Keratinocyte (primary cell): ENCODE measurements around the gene PHLPP1. TPM values are rescaled to one million over a fixed set of nuclear protein-coding genes. Genes with fewer than 3 reads are reported as not detected.

Experiments used
- DNase-seq: peaks from one replicate; pipeline ENCODE4 v3.0.0-alpha.2; 2011; ENCODE audit warnings: low read depth, missing footprints, low spot score
- FAIRE-seq: peaks from 2 replicates; lab custom pipeline; 2011; peaks lifted over from hg19 to GRCh38; lab: Jason Lieb, UNC
- H2AFZ ChIP-seq: 2 replicates; pipeline ENCODE4 v1.6.0; 2012; ENCODE audit warnings: low read length, control low read depth, inconsistent platforms; ENCODE audit not compliant: control insufficient read depth
- H3K27ac ChIP-seq: 2 replicates; pipeline ENCODE4 v1.5.1; 2011; ENCODE audit warnings: low read length; ENCODE audit not compliant: control insufficient read depth, insufficient read depth
- H3K27me3 ChIP-seq: 3 replicates; pipeline ENCODE4 v1.6.0; 2011; ENCODE audit warnings: low read length; ENCODE audit not compliant: control insufficient read depth, insufficient read depth; ENCODE audit errors: extremely low read depth
- H3K36me3 ChIP-seq, 2 experiments: 2 replicates in 1 of 2; 3 replicates in 1 of 2; pipeline ENCODE4 v1.5.1; 2011; ENCODE audit warnings: low read length in 2 of 2, mild to moderate bottlenecking in 1 of 2; ENCODE audit not compliant: control insufficient read depth in 2 of 2, insufficient read depth in 2 of 2; ENCODE audit errors: extremely low read depth in 1 of 2
- H3K4me1 ChIP-seq: 3 replicates; pipeline ENCODE4 v1.5.1; 2011; ENCODE audit warnings: low read length; ENCODE audit not compliant: control insufficient read depth, insufficient read depth; ENCODE audit errors: extremely low read depth
- H3K4me2 ChIP-seq: 3 replicates; pipeline ENCODE4 v1.6.0; 2011; ENCODE audit warnings: low read depth, low read length; ENCODE audit not compliant: control insufficient read depth, insufficient read depth; ENCODE audit errors: extremely low read depth
- H3K4me3 ChIP-seq, 3 experiments: fragments of 200-600 bp in 1 of 3; sonication (generic) in 1 of 3; 2 replicates in 2 of 3; 3 replicates in 1 of 3; pipeline ENCODE4 v1.5.1; 2011 to 2016; ENCODE audit warnings: low read length in 3 of 3, mild to moderate bottlenecking in 3 of 3, control low read depth in 2 of 3, inconsistent platforms in 1 of 3, low read depth in 1 of 3, mixed read lengths in 1 of 3, mixed run types in 1 of 3, moderate library complexity in 1 of 3; ENCODE audit not compliant: control insufficient read depth in 2 of 3, insufficient read depth in 2 of 3; ENCODE audit errors: extremely low read depth in 1 of 3
- H3K79me2 ChIP-seq: 2 replicates; pipeline ENCODE4 v1.6.0; 2012; ENCODE audit warnings: low read length; ENCODE audit not compliant: control insufficient read depth, insufficient read depth
- H3K9ac ChIP-seq: 3 replicates; pipeline ENCODE4 v1.6.0; 2011; ENCODE audit warnings: low read length; ENCODE audit not compliant: control insufficient read depth, insufficient read depth; ENCODE audit errors: extremely low read depth
- H3K9me1 ChIP-seq: 3 replicates; pipeline ENCODE4 v1.6.0; 2011; ENCODE audit warnings: low read length; ENCODE audit not compliant: control insufficient read depth, insufficient read depth; ENCODE audit errors: extremely low read depth
- H3K9me3 ChIP-seq: 2 replicates; pipeline ENCODE4 v1.5.1; 2012; ENCODE audit warnings: low read depth, low read length; ENCODE audit not compliant: control insufficient read depth
- H4K20me1 ChIP-seq: 3 replicates; pipeline ENCODE4 v1.6.0; 2011; ENCODE audit warnings: low read length; ENCODE audit not compliant: control insufficient read depth, insufficient read depth; ENCODE audit errors: extremely low read depth
- EZH2 ChIP-seq: IDR thresholded peaks from one replicate; pipeline ENCODE4 v1.6.1; 2012; ENCODE audit warnings: inconsistent platforms, mild to moderate bottlenecking, low read length, moderate library complexity
- dilution Hi-C: fragments of 300-500 bp; cut with MboI; formaldehyde crosslinking; loops from one replicate; pipeline ENCODE4 v1.7.0; 2020; ENCODE audit warnings: low sequenced_read_pairs; ENCODE audit not compliant: extremely low pct_ligation_motif_present
- polyA plus RNA-seq, 5 experiments: library from polyadenylated mRNA; depleted of rRNA in 3 of 5; stranded (reverse) in 3 of 5; stranded (forward) in 1 of 5; unstranded in 1 of 5; fragments of >200 nt; gene quantifications; 1 replicate in 1 of 5; 2 replicates in 3 of 5; 3 replicates in 1 of 5; pipeline versions ENCODE4 v1.2.1 to v1.2.3, GENCODE V29; 2011 to 2012; ENCODE audit warnings: missing spikeins in 2 of 5, low read depth in 1 of 5, low replicate concordance in 1 of 5
- TF ChIP-seq, protein P1 (sequence below), 3 experiments: IDR thresholded peaks in 1 of 3; conservative IDR thresholded peaks in 1 of 3; optimal IDR thresholded peaks in 1 of 3; 2 replicates in 2 of 3; 3 replicates in 1 of 3; pipeline versions ENCODE3 to v1.5.1; 2011; ENCODE audit warnings: low read length in 3 of 3, mild to moderate bottlenecking in 3 of 3, moderate library complexity in 2 of 3, control low read depth in 1 of 3, inconsistent platforms in 1 of 3; ENCODE audit not compliant: insufficient read depth in 2 of 3; ENCODE audit errors: extremely low read depth in 1 of 3

Gene PHLPP1
- polyA plus RNA-seq, 1 donor (not counting 4 experiments of a cell fraction or from before 2014, with no cell fraction given), result 8.4 TPM

DNA sequence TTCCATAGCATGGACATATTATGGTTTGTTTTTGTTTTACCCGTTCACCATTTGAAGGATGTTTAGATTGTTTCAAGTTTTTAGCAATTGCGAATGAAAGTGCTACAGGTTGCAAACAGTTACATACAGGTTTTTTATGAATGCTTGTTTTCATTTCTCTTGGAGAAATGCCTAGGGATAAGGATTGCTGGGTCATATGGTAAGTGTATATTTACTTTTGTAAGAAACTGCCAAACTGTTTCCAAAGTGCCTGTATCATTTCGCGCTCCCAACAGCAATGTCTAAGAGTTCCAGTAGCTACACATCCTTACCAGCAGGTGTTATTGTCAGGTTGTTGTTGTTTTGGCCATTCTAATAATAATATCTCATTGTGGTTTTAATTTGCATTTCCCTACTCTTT is 251.7 kb downstream of the PHLPP1 start:
- H4K20me1 ChIP-seq, result no peaks in the 10 kb centered on the region
- H3K27ac ChIP-seq, result no peak overlapping the region
- no peaks in the 10 kb centered on the region for H3K79me2 ChIP-seq
- no peak overlapping the region for H3K4me2 ChIP-seq
- H3K4me1 ChIP-seq, result no peaks in the 10 kb centered on the region
- no peak for FAIRE-seq
- no peaks in the 10 kb centered on the region for H3K9me1 ChIP-seq
- H3K4me3 ChIP-seq, result no peak overlapping the region
- no peak for TF ChIP-seq EZH2
- TF ChIP-seq, protein P1, sequence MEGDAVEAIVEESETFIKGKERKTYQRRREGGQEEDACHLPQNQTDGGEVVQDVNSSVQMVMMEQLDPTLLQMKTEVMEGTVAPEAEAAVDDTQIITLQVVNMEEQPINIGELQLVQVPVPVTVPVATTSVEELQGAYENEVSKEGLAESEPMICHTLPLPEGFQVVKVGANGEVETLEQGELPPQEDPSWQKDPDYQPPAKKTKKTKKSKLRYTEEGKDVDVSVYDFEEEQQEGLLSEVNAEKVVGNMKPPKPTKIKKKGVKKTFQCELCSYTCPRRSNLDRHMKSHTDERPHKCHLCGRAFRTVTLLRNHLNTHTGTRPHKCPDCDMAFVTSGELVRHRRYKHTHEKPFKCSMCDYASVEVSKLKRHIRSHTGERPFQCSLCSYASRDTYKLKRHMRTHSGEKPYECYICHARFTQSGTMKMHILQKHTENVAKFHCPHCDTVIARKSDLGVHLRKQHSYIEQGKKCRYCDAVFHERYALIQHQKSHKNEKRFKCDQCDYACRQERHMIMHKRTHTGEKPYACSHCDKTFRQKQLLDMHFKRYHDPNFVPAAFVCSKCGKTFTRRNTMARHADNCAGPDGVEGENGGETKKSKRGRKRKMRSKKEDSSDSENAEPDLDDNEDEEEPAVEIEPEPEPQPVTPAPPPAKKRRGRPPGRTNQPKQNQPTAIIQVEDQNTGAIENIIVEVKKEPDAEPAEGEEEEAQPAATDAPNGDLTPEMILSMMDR (optimal IDR thresholded peaks at IDR 0.05 in 1 of 3, IDR thresholded peaks at IDR 0.05 in 1 of 3, conservative IDR thresholded peaks at IDR 0.05 in 1 of 3; ENCODE audit: extremely low read depth in 1 of 3, insufficient read depth in 2 of 3, low read length in 3 of 3), result no peak
- H3K9ac ChIP-seq, result no peak overlapping the region
- H3K9me3 ChIP-seq, result no peaks in the 10 kb centered on the region
- H3K36me3 ChIP-seq, result peaks cover 0 to 3% of the 10 kb centered on the region in 2 experiments
- no peak overlapping the region for H2AFZ ChIP-seq
- dilution Hi-C loops, result no loop called here
- no peaks in the 10 kb centered on the region for H3K27me3 ChIP-seq
- DNase-seq, result no peak

DNA sequence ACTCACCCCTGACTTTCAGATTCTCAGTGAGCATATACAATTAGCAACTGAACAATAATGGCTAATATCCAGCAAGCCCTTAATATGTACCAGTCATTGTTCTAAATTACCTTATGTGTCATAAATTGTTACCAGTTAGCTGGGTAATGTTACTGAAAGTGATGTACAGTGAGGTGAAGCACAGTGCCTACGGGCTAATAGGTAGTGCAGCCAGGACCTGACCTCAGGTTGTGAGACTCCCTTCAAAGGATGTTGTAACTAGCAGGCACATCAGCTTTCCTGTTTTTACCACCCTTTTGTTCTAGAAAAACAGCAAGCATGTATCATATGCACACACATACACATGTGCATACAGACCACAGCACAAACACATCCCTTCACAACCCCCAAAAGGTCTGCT is 258.3 kb downstream of the PHLPP1 start:
- Histone ChIP-seq H3K36me3 (peaks cover 5 to 13% of the 10 kb centered on the region in 2 experiments), H3K4me3 (no peak overlapping the region), H3K4me1 (peaks cover 10% of the 10 kb centered on the region), H4K20me1 (no peaks in the 10 kb centered on the region), H3K27ac (no peak overlapping the region), H3K27me3 (no peaks in the 10 kb centered on the region), H3K4me2 (no peak overlapping the region), H3K9ac (no peak overlapping the region), H2AFZ (no peak overlapping the region), H3K9me3 (no peaks in the 10 kb centered on the region), H3K9me1 (no peaks in the 10 kb centered on the region), H3K79me2 (no peaks in the 10 kb centered on the region)
- dilution Hi-C loops, result no loop called here
- TF ChIP-seq, protein P1 (optimal IDR thresholded peaks at IDR 0.05 in 1 of 3, IDR thresholded peaks at IDR 0.05 in 1 of 3, conservative IDR thresholded peaks at IDR 0.05 in 1 of 3; ENCODE audit: extremely low read depth in 1 of 3, insufficient read depth in 2 of 3, low read length in 3 of 3), result no peak
- no peak for TF ChIP-seq EZH2
- DNase-seq, result no peak
- peak; percentile 23 for FAIRE-seq
